HG02884 (cell line): ENCODE data around the gene SLC25A21.
"Not testable (repeated sequence)": the region's sequence is repeated elsewhere in the genome, so short reads cannot be mapped to it uniquely, and the experiment has no call there.

ENCODE experiments used
- ATAC-seq: cut with Tn5 transposase; IDR thresholded peaks from one replicate; pipeline ENCODE4 v1.9.1; 2021; ENCODE audit warnings: mild to moderate bottlenecking, moderate library complexity; ENCODE audit not compliant: unreplicated experiment

Gene SLC25A21

GRCh38 chr14:36996133-36996856 lies 176.1 kb downstream of the SLC25A21 start:
- no peak for ATAC-seq

- ATAC-seq = no peak
These were observed 182.6 kb downstream of the SLC25A21 start for GRCh38 chr14:36989806-36990205.

- no peak for ATAC-seq
These were observed 183.4 kb downstream of the SLC25A21 start for GRCh38 chr14:36988989-36989388.

DNA sequence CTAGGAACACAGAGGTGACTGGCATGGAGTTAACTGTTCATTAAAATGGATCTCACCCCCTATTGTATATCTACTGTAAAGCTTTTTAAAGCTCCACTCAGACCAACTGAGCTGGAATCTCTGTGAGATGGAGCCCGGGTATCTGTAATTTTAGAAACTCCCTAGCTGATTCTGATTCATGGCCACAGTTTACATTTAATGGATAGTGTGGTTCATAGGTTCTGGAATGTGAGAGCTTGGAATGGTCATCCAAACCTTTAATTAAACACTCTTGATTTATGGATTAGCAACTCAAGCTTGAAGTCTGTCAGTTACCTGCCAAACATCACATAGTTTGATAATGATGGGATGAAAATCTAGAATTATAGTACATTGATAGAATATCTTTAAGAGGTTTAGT lies 183.8 kb downstream of the SLC25A21 start:
- ATAC-seq = no peak

- ATAC-seq = no peak
These were observed 186.0 kb downstream of the SLC25A21 start for GRCh38 chr14:36986407-36986806.

GRCh38 chr14:36981832-36982529 lies 190.4 kb downstream of the SLC25A21 start:
- no peak for ATAC-seq

DNA sequence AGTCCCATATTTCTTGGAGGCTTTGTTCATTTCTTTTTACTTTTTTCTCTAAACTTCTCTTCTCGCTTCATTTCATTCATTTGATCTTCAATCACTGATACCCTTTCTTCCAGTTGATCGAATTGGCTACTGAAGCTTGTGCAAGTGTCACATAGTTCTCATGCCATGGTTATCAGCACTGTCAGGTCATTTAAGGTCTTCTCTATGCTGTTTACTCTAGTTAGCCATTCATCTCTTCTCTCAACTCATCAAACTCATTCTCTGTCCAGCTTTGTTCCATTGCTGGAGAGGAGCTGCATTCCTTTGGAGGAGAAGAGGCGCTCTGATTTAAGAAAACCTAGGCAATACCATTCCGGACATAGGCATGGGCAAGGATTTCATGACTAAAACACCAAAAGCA lies 192.0 kb downstream of the SLC25A21 start:
- ATAC-seq = not testable (repeated sequence)

DNA sequence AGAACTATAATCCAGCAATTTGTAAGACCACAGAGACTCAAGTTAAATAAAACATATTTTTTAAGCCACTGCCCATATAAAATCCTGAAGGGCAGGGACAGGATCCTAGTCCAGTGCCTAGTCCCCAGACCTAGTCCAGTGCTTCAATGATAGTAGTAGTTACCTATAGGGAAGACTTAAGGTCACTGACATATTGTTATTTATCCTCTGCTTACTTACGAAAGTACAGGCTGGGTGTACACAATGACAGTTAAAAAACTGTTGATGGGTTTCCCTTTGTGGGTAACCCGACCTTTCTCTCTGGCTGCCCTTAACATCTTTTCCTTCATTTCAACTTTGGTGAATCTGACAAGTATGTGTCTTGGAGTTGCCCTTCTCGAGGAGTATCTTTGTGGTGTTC lies 192.5 kb downstream of the SLC25A21 start:
- no peak for ATAC-seq

DNA sequence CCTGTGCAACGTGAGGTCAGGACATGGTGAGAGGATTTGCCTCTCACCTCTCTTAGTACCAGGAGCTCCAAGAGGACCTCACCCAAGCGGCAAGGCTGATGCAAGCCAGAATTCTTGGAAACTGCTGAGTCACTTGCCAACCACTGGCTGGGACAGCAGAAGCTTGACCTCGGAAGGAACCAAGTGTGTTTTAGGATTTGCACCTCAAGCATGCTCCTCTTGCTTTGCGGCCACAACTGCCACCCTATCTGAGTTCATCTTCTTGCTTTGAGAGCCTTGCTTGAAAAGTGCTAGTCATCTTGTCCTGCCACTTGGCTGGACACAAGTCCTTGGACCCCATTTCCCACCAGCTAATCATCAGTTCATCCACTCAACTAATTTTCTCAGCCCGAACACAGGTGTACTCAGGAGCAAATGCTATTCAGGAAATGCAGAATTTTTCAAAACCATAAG lies 195.8 kb downstream of the SLC25A21 start:
- no peak for ATAC-seq

DNA sequence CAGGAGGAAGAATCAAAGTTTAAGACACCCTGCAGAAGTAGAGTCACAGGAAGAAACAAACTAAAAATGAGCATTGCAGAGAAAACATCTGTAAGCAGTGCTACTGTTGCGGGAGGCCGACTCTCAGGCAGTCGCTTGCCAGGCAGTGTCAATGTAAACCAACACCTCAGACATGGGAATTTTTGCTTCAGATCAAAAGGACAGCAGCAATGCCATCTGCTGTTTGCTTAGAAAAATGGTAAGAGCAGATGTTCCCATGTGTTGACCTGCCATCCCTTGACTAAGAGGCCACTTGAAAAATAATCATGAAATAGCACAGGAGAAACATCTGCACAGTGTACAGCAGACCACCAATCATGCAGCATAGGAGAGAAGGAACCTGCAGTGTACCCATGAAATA lies 196.6 kb downstream of the SLC25A21 start:
- ATAC-seq = no peak

DNA sequence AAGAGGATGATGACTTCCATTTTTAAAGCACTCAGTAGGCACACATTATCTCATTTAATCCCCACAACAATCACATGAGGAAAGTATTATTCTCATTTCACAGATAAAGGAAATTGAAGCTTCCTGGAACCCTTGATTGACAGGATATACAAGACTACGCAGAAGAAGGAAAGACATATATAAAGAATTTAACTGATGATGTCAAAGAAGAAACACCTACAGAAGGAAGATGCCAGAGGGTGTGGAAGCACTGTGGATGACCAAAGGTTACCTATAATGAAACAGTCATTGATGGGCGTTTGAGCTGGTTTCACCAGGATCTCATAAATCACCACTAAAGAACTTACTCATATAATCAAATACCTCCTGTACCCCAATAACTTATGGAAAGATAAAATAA lies 197.4 kb downstream of the SLC25A21 start:
- no peak for ATAC-seq

GRCh38 chr14:36973806-36974442 lies 198.5 kb downstream of the SLC25A21 start:
- ATAC-seq = no peak

DNA sequence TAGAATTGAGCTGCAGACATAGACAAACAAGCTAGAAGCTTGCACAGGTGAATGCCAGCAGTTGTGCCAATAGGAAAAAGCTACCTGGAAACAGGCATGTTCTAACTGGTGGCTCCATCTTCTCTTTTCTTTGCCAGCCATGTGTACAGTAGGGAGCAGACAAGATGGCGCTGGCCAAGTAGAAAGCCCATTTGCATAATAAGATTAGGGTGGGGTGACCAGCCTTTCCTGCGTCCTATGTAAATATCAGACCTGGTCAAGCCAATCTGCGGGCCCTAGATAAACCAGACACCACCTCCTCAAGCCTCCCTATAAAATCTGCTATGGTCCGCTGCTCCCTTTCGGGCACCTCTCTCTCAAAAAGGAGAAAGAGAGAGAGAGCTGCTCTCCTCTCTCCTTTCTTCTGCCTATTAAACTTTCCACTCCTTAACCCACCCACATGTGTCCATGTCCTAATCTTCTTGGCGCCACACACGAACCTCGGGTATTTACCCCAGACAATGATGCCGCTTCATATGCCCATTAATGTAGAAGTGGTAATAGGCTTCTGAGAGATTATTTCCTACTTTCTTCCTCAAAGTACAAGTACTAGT lies 201.0 kb downstream of the SLC25A21 start:
- ATAC-seq = no peak

- no peak for ATAC-seq
These were observed 204.4 kb downstream of the SLC25A21 start for GRCh38 chr14:36967892-36968555.

- ATAC-seq = no peak
These were observed 216.4 kb downstream of the SLC25A21 start for GRCh38 chr14:36955967-36956366.

DNA sequence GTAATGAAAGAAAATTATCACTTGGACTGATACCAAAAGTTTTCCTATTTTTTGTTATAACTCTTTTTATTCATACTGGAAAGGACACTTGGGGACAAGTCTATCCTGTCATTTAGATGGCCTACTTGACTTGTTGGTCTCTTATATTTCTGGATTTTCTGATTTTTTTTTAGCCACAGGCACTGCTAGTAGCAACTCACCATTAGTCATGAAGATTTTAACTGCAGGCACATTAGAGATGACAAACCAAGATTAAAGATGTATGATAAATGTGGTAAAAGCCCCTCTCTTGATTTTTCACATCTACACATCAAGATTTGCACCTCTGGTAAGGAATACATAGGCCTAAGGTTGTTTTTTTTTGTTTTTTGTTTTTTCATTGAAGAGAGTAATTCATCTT lies 217.0 kb downstream of the SLC25A21 start:
- ATAC-seq = no peak

- no peak for ATAC-seq
These were observed 219.7 kb downstream of the SLC25A21 start for GRCh38 chr14:36952689-36953088.

DNA sequence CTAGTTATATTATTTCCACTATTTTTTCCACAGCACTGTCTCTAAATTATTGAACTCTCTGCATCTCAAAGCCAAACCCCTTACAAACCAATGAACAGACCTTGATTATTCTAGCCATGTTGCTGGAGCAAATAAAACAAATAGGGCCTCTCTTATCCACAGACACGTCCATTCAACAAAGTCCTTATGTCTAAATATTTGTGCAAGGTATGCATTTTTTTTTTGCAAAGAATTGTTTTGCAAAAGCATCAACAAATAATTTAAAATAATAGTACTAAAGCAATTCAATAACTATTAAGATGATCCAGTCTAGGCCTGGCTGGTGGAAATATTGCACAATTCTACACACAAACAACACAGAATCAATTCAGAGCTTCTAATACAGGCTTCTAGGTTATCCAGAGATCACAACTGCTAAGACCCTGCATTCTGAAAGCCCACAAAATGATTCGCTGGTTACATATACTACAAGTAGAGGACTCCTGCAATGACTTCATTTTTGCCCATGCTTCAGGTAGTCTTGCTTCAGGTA lies 221.0 kb downstream of the SLC25A21 start:
- ATAC-seq = no peak

DNA sequence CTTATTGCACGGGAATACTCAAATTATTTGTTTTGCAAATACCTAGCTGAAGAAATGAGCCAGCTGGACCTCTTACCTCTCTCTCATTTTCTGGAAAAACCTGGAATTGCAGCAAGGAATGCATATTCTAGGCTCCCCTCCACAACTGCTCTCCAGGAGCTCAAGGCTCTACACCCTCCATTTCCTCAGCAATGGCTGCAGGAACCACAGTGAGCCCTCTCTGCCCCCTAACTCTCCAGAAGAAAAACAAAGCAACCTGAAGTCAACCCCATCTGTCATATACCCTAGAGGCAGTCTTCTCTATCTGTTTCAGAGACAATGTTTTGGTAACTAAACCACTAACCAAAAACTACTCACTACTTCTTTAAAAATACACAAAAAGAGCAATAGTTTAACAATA lies 221.6 kb downstream of the SLC25A21 start:
- ATAC-seq = no peak

- ATAC-seq = no peak
These were observed 223.0 kb downstream of the SLC25A21 start for GRCh38 chr14:36949371-36949770.
